Heart right ventricle (tissue), 16 donors: ENCODE data around the gene ALDH16A1. TPM values are rescaled to one million over a fixed set of nuclear protein-coding genes. Genes with fewer than 3 reads are reported as not detected.
"Not testable (repeated sequence)": the region's sequence is repeated elsewhere in the genome, so short reads cannot be mapped to it uniquely, and the experiment has no call there.

Experiments used
- ATAC-seq, 8 donors: fragments of 200-7000 bp; cut with Tn5 transposase; one replicate each; pipeline ENCODE4 v1.9.1; 2020; ENCODE audit warnings: mild to moderate bottlenecking in 8 of 8, moderate library complexity in 8 of 8, moderate number of reproducible peaks in 1 of 8
- DNase-seq, 2 donors: peaks; one replicate each; pipeline ENCODE4 v3.0.0-alpha.2; 2020
- H3K27ac ChIP-seq, 10 donors: fragments of 200-600 bp; sonication (generic) in 2 of 10; one replicate each; pipeline versions ENCODE4 v1.5.0 to v1.8.0; 2020 to 2022; ENCODE audit warnings: mild to moderate bottlenecking in 3 of 10
- H3K27me3 ChIP-seq, 7 donors: fragments of 200-600 bp; one replicate each; pipeline ENCODE4 v1.8.0; 2021 to 2022; ENCODE audit warnings: mild to moderate bottlenecking in 2 of 7
- H3K36me3 ChIP-seq, 9 donors: fragments of 200-600 bp; sonication (generic) in 1 of 9; one replicate each; pipeline versions ENCODE4 v1.5.0 to v1.8.0; 2020 to 2022; ENCODE audit warnings: mild to moderate bottlenecking in 2 of 9
- H3K4me1 ChIP-seq, 9 donors: fragments of 200-600 bp; sonication (generic) in 1 of 9; one replicate each; pipeline versions ENCODE4 v1.5.0 to v1.8.0; 2020 to 2022; ENCODE audit warnings: mild to moderate bottlenecking in 4 of 9
- H3K4me3 ChIP-seq, 10 donors: fragments of 200-600 bp; sonication (generic) in 2 of 10; one replicate each; pipeline versions ENCODE4 v1.5.0 to v1.8.0; 2020 to 2022; ENCODE audit warnings: mild to moderate bottlenecking in 7 of 10, moderate library complexity in 2 of 10
- H3K9me3 ChIP-seq, 11 donors: fragments of 200-600 bp in 10 of 11; sonication (generic) in 2 of 11; one replicate each; pipeline versions ENCODE4 v1.5.0 to v1.8.0; 2013 to 2022; ENCODE audit warnings: mild to moderate bottlenecking in 2 of 11, control low read depth in 1 of 11, moderate library complexity in 1 of 11
- WGBS, 2 donors: extraction: QIAGEN DNeasy Blood & Tissue Kit; methylation state at CpG; one replicate each; pipeline ENCODE4 v1.1.7; 2013; ENCODE audit warnings: inconsistent platforms in 1 of 2; 5-methylcytosine and 5-hydroxymethylcytosine counted together
- intact Hi-C, 10 donors: fragments of 100-400 bp; cut with DNase I; formaldehyde crosslinking; loops; one replicate each; pipeline versions ENCODE4 v1.11.1 to v1.14.2; 2022
- polyA plus RNA-seq, 2 donors: library from polyadenylated mRNA; stranded (reverse); fragments of 200-250 nt; gene quantifications; one replicate each; pipeline ENCODE4 v1.2.3, GENCODE V29; 2013
- total RNA-seq, 10 donors: library from RNA; stranded (reverse); fragmentation: NEBNext Ultra II Directional in 3 of 10; extraction: Animal tissue kit (Norgen Biotek cat#: 25700) in 3 of 10; gene quantifications; one replicate each; pipeline versions ENCODE4 v1.2.1 to v1.2.4, GENCODE V29; 2021 to 2023
- TF ChIP-seq, protein P1 (sequence below), 9 donors: fragments of 200-600 bp; sonication (generic) in 2 of 9; IDR thresholded peaks; one replicate each; pipeline versions ENCODE4 v1.5.0 to v1.8.0; 2021 to 2022; ENCODE audit warnings: antibody characterized with exemption in 9 of 9, mild to moderate bottlenecking in 5 of 9, moderate library complexity in 1 of 9
- donor health status: Arrhythmogenic right ventricular cardiomyopathy.
- donor health status: ischemic (EF 13 %, LVEDD 7.1; RV severe dilation, severe dysfunction).
- donor health status: healthy with polysubstance abuse.
- donor health status: DM: no; HTN: yes; CAD: no.
- donor health status: DM: no; HTN: no; CAD: no.
- donor health status: ischemic (EF 25% LVEDD 6.9; RV normal size, moderate dysfunction).
- donor health status: ischemic (EF 25% LVEDD 5.7; RV mildly dilated, moderate dysfunction).
- donor health status: healthy.
- donor health status: DM: yes; HTN: yes; CAD: no.
- donor health status: Ischemic cardiomyopathy.
- donor health status: ischemic (EF 35%, LVEDD 5.7; RV mildly dilated, moderate dysfunction).
- donor health status: nonischemic (EF 11% LVEDD 7.7; RV severe dilation, severe dysfunction).
- donor health status: DM: yes; HTN: yes; CAD: no.
- donor health status: PGD.
- donor health status: ischemic (EF 29% LVEDD 5.4; RV normal size, mild dysfunction).
- donor health status: nonischemic (EF 23%, LVEDD 6.1; RV moderate dilation, normal function).

ALDH16A1 gene
- total and polyA plus RNA-seq, 12 donors = 4.4 to 19.9 (median 8.7) TPM

GRCh38 chr19:49469828-49470614, 17.0 kb downstream of the ALDH16A1 start:
- TF ChIP-seq, protein P1, sequence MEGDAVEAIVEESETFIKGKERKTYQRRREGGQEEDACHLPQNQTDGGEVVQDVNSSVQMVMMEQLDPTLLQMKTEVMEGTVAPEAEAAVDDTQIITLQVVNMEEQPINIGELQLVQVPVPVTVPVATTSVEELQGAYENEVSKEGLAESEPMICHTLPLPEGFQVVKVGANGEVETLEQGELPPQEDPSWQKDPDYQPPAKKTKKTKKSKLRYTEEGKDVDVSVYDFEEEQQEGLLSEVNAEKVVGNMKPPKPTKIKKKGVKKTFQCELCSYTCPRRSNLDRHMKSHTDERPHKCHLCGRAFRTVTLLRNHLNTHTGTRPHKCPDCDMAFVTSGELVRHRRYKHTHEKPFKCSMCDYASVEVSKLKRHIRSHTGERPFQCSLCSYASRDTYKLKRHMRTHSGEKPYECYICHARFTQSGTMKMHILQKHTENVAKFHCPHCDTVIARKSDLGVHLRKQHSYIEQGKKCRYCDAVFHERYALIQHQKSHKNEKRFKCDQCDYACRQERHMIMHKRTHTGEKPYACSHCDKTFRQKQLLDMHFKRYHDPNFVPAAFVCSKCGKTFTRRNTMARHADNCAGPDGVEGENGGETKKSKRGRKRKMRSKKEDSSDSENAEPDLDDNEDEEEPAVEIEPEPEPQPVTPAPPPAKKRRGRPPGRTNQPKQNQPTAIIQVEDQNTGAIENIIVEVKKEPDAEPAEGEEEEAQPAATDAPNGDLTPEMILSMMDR (IDR thresholded peaks at IDR 0.05) = peak in 1 of 9 donors; percentile 37
- no peak for DNase-seq
- peak overlapping the region in 9 of 10 donors; percentile 53 to 86 (median 78) for H3K27ac ChIP-seq

GRCh38 chr19:49470615-49470978, 17.6 kb downstream of the ALDH16A1 start:
- Histone ChIP-seq H3K4me1 (peaks cover 7 to 48% (median 31%) of the 10 kb centered on the region in 9 donors), H3K36me3 (peaks cover 0 to 23% (median 6%) of the 10 kb centered on the region in 9 donors), H3K27ac (peak overlapping the region in 4 of 10 donors; percentile 53 to 78 (median 64)), H3K4me3 (no peak overlapping the region), H3K27me3 (no peaks in the 10 kb centered on the region), H3K9me3 (no peaks in the 10 kb centered on the region)
- no peak for DNase-seq
- ATAC-seq = no peak
- WGBS, 2 donors = 77 to 86% methylated on average over 8 of the region's 8 CpGs
- intact Hi-C loops = no loop called here
- TF ChIP-seq, protein P1 (IDR thresholded peaks at IDR 0.05) = no peak

More at GRCh38 chr19:49469828-49470614, 17.0 kb downstream of the ALDH16A1 start:
- Histone ChIP-seq H3K4me3 (no peak overlapping the region), H3K4me1 (peaks cover 7 to 46% (median 31%) of the 10 kb centered on the region in 9 donors), H3K27me3 (no peaks in the 10 kb centered on the region), H3K9me3 (no peaks in the 10 kb centered on the region), H3K36me3 (peaks cover 0 to 26% (median 7%) of the 10 kb centered on the region in 9 donors)
- 88% methylated on average over 25 of the region's 25 CpGs for WGBS, 2 donors
- no peak for ATAC-seq
- intact Hi-C loops = no loop called here

DNA sequence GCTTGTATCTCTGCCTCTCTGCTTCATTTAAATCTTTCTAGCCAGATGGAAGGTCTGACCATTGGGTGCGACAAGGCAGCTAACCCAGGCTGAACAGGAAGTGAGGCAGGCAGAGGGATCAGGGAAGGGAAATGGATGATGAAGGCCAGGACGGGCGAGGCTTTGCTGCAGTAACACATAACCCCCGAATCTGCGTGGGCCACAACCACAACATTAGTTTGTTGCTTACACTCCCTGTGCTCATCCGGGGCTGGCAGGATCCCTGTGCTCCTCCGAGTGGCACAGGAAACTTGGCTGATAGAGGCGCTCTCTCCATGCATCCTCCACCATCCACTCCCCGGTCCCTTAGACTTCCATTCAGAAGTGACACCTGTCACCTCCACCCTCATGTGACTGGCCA, 19.9 kb downstream of the ALDH16A1 start:
- TF ChIP-seq, protein P1 (IDR thresholded peaks at IDR 0.05) = no peak
- intact Hi-C loops = no loop called here
- no peaks in the 10 kb centered on the region for H3K9me3 ChIP-seq
- H3K4me3 ChIP-seq = no peak overlapping the region
- DNase-seq (no peak), ATAC-seq (no peak)
- peak overlapping the region in 7 of 10 donors; percentile 16 to 93 (median 91) for H3K27ac ChIP-seq
- H3K27me3 ChIP-seq = no peaks in the 10 kb centered on the region
- H3K4me1 ChIP-seq = peaks cover 7 to 48% (median 31%) of the 10 kb centered on the region in 9 donors
- WGBS, 2 donors = 67 to 71% methylated on average over 9 of the region's 9 CpGs
- H3K36me3 ChIP-seq = peaks cover 0 to 19% (median 0%) of the 10 kb centered on the region in 9 donors

- H3K9me3 ChIP-seq, ATAC-seq, H3K27me3 ChIP-seq, DNase-seq, intact Hi-C loops: not testable (repeated sequence)
- Histone ChIP-seq H3K4me1 (peaks cover 6 to 45% (median 31%) of the 10 kb centered on the region in 9 donors), H3K36me3 (peaks cover 0 to 19% (median 0%) of the 10 kb centered on the region in 9 donors), H3K4me3 (peak overlapping the region in 9 of 10 donors; percentile 46 to 79 (median 69)), H3K27ac (peak overlapping the region; percentile 66 to 93 (median 92))
- WGBS, 2 donors = 70 to 76% methylated on average over 9 of the region's 9 CpGs
Observed at GRCh38 chr19:49473501-49473867, 20.5 kb downstream of the ALDH16A1 start.
